Muscle layer of duodenum (tissue), 2 donors: ENCODE data around the gene OBSCN.

Experiments used
- H3K27ac ChIP-seq: one replicate; pipeline ENCODE4 v1.7.0; 2013; ENCODE audit warnings: mild to moderate bottlenecking, low read length
- H3K27me3 ChIP-seq: one replicate; pipeline ENCODE4 v1.7.0; 2013; ENCODE audit warnings: low read depth, mild to moderate bottlenecking, control low read depth, low read length
- H3K36me3 ChIP-seq, 2 donors: one replicate each; pipeline ENCODE4 v1.7.0; 2013; ENCODE audit warnings: low read length in 2 of 2, control low read depth in 1 of 2, mild to moderate bottlenecking in 1 of 2; ENCODE audit not compliant: insufficient read depth in 2 of 2, control insufficient read depth in 1 of 2
- H3K4me1 ChIP-seq, 2 donors: one replicate each; pipeline ENCODE4 v1.7.0; 2013; ENCODE audit warnings: low read length in 2 of 2, mild to moderate bottlenecking in 2 of 2, control low read depth in 1 of 2, moderate library complexity in 1 of 2; ENCODE audit not compliant: insufficient read depth in 2 of 2, control insufficient read depth in 1 of 2
- H3K4me3 ChIP-seq, 2 donors: one replicate each; pipeline ENCODE4 v1.7.0; 2013; ENCODE audit warnings: low read length in 2 of 2, low read depth in 1 of 2, mild to moderate bottlenecking in 1 of 2
- H3K9me3 ChIP-seq, 2 donors: one replicate each; pipeline ENCODE4 v1.7.0; 2013; ENCODE audit warnings: low read length in 2 of 2, control low read depth in 1 of 2, mild to moderate bottlenecking in 1 of 2; ENCODE audit not compliant: control insufficient read depth in 1 of 2
- donor health status: healthy.

Gene OBSCN

DNA sequence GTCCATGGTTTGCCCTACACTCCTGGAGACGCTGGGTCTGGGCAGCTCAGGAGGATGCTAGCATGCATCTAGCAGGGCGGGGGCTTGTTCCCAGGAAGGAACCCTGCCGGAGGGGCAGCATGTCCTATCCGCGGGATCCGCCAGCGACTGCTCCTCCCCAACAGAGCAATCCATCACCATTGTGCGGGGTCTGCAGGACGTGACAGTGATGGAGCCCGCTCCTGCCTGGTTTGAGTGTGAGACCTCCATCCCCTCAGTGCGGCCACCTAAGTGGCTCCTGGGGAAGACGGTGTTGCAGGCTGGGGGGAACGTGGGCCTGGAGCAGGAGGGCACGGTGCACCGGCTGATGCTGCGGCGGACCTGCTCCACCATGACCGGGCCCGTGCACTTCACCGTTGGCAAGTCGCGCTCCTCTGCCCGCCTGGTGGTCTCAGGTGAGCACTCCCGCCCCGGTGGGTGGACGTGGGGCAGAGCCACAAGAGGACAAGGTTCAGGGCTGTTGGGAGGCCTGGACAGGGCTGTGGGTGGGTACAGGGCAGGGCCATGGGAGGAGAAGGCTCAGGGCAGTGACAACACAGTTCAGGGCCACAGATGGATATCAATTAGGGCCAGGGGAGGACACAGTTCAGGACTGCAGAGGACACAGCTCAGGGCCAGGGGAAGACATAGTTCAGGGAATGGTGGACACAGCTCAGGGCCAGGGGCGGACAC is 71.3 kb downstream of the OBSCN start:
- no peak overlapping the region for H3K4me3 ChIP-seq
- peaks cover 0 to 10% of the 10 kb centered on the region in 2 donors for H3K4me1 ChIP-seq
- peaks cover 0 to 25% of the 10 kb centered on the region in 2 donors for H3K36me3 ChIP-seq
- no peaks in the 10 kb centered on the region for H3K9me3 ChIP-seq
- no peak overlapping the region for H3K27ac ChIP-seq
- no peaks in the 10 kb centered on the region for H3K27me3 ChIP-seq

DNA sequence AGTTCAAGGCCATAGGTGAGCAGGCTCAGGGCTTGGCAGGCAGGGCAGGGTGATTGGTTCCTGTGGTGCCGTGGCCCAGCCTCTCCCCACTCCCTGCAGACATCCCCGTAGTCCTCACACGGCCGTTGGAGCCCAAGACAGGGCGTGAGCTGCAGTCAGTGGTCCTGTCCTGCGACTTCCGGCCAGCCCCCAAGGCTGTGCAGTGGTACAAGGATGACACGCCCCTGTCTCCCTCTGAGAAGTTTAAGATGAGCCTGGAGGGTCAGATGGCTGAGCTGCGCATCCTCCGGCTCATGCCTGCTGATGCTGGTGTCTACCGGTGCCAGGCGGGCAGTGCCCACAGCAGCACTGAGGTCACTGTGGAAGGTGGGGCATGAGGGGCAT is 71.9 kb downstream of the OBSCN start:
- Histone ChIP-seq H3K27me3 (no peaks in the 10 kb centered on the region), H3K36me3 (peaks cover 0 to 25% of the 10 kb centered on the region in 2 donors), H3K9me3 (no peaks in the 10 kb centered on the region)

GRCh38 chr1:228280106-228280901 is 72.5 kb downstream of the OBSCN start:
- no peak overlapping the region for H3K27ac ChIP-seq
- H3K4me1 ChIP-seq: peaks cover 0 to 1% of the 10 kb centered on the region in 2 donors
- peaks cover 0 to 25% of the 10 kb centered on the region in 2 donors for H3K36me3 ChIP-seq
- no peaks in the 10 kb centered on the region for H3K27me3 ChIP-seq
- no peaks in the 10 kb centered on the region for H3K9me3 ChIP-seq
- no peak overlapping the region for H3K4me3 ChIP-seq

More for the DNA sequence above, 71.9 kb downstream of the OBSCN start:
- H3K4me1 ChIP-seq: peaks cover 0 to 7% of the 10 kb centered on the region in 2 donors
- H3K27ac ChIP-seq: no peak overlapping the region
- H3K4me3 ChIP-seq: no peak overlapping the region

DNA sequence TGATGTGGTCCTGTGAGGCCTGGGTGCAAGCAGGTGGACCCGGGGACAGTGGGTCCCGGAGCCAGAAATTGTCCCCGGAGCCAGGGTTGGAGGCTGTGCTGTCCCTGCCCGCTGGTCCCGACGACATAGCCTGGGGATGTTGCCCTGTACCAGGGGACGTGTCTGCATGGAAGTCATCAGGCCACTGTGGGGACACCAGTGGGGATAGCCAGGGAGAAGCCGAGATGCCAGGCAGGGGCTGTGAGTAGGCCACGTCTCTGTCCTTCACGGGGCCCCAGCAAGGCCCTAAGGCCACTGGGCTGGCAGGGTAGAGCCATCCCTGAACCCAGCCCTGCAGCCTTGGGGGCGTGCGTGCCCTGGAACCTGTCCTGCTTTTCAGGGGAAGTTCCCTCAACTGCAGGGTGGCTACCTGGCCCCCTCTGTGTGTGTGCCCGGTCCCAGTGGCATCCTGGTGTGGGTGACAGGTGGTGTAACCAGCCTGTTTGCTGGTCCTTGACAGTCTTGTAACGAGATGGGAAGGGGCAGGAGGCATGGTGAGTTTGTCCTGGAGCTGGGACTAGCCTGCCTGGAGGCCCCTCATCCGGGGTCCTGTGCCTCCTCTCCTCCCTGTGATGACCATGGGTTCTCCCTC is 73.2 kb downstream of the OBSCN start:
- no peaks in the 10 kb centered on the region for H3K9me3 ChIP-seq
- no peaks in the 10 kb centered on the region for H3K27me3 ChIP-seq
- no peak overlapping the region for H3K27ac ChIP-seq
- peaks cover 0 to 25% of the 10 kb centered on the region in 2 donors for H3K36me3 ChIP-seq
- no peak overlapping the region for H3K4me3 ChIP-seq
- H3K4me1 ChIP-seq: no peaks in the 10 kb centered on the region

GRCh38 chr1:228281631-228282328 is 73.9 kb downstream of the OBSCN start:
- Histone ChIP-seq H3K36me3 (peaks cover 0 to 25% of the 10 kb centered on the region in 2 donors), H3K27ac (no peak overlapping the region), H3K9me3 (no peaks in the 10 kb centered on the region), H3K27me3 (no peaks in the 10 kb centered on the region), H3K4me1 (no peaks in the 10 kb centered on the region), H3K4me3 (no peak overlapping the region)

- H3K27me3 ChIP-seq: no peaks in the 10 kb centered on the region
- H3K36me3 ChIP-seq: peaks cover 0 to 25% of the 10 kb centered on the region in 2 donors
- H3K4me1 ChIP-seq: no peaks in the 10 kb centered on the region
- no peak overlapping the region for H3K27ac ChIP-seq
- no peak overlapping the region for H3K4me3 ChIP-seq
- no peaks in the 10 kb centered on the region for H3K9me3 ChIP-seq
Observed at GRCh38 chr1:228282329-228283042, 74.6 kb downstream of the OBSCN start.

- no peaks in the 10 kb centered on the region for H3K4me1 ChIP-seq
- H3K27me3 ChIP-seq: no peaks in the 10 kb centered on the region
- H3K27ac ChIP-seq: no peak overlapping the region
- H3K36me3 ChIP-seq: peaks cover 0 to 25% of the 10 kb centered on the region in 2 donors
- no peaks in the 10 kb centered on the region for H3K9me3 ChIP-seq
- no peak overlapping the region for H3K4me3 ChIP-seq
Observed at GRCh38 chr1:228283043-228283371, 75.2 kb downstream of the OBSCN start.

DNA sequence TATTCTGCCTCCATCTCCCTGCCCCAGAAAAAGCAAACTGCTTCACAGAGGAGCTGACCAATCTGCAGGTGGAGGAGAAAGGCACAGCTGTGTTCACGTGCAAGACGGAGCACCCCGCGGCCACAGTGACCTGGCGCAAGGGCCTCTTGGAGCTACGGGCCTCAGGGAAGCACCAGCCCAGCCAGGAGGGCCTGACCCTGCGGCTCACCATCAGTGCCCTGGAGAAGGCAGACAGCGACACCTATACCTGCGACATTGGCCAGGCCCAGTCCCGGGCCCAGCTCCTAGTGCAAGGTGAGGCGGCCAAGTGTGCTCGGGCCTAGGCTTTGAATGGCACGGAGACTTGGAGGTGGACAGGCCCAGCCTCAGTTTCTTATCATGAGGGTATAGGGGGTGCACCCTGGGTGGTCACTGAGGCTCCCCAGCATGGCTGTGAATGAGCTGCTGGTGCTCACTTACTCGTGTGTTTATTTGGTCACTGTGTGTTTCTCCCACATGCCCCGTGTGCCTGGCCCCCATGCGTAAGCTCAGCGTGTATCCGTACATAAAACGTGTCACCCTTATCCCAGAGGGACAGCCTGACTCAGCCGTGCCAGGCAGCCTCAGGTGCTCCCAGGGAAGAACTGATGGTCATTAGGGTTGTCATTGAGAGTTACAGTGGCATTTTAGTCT is 75.8 kb downstream of the OBSCN start:
- Histone ChIP-seq H3K9me3 (no peaks in the 10 kb centered on the region), H3K4me3 (no peak overlapping the region), H3K27me3 (no peaks in the 10 kb centered on the region), H3K4me1 (no peaks in the 10 kb centered on the region), H3K27ac (no peak overlapping the region), H3K36me3 (peaks cover 0 to 25% of the 10 kb centered on the region in 2 donors)

GRCh38 chr1:228284148-228284495 is 76.3 kb downstream of the OBSCN start:
- H3K27me3 ChIP-seq: no peaks in the 10 kb centered on the region
- no peaks in the 10 kb centered on the region for H3K9me3 ChIP-seq
- H3K36me3 ChIP-seq: peaks cover 0 to 25% of the 10 kb centered on the region in 2 donors
- no peak overlapping the region for H3K4me3 ChIP-seq
- H3K27ac ChIP-seq: no peak overlapping the region
- no peaks in the 10 kb centered on the region for H3K4me1 ChIP-seq

DNA sequence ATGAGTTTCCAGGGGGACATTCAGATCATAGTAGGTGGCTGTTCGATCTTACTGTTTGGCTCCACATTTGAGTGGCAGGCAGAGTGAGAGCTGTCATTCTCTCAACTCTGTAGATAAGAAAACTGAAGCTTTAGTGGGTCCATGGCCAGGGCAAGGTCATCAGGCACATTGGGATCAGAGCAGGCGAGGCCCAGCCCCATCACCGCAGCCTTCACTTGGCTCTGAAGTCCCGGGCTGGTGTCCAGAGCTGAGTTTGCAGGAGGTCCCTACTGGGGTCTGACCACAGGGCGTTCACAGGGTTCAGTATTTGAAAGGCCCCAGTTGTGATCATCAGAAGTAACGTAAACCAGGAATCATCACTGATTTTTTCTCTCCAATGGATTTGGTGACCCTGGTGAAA is 76.7 kb downstream of the OBSCN start:
- Histone ChIP-seq H3K9me3 (no peaks in the 10 kb centered on the region), H3K4me1 (no peaks in the 10 kb centered on the region), H3K4me3 (no peak overlapping the region), H3K27ac (no peak overlapping the region), H3K27me3 (no peaks in the 10 kb centered on the region), H3K36me3 (peaks cover 0 to 25% of the 10 kb centered on the region in 2 donors)
